IMR-90 (cell line): ENCODE results near the gene KLF18. TPM values are rescaled to one million over a fixed set of nuclear protein-coding genes. Genes with fewer than 3 reads are reported as not detected.

Experiments
- ATAC-seq: fragments of 200-7000 bp; cut with Tn5 transposase; 2 replicates; pipeline ENCODE4 v1.9.1; 2020; ENCODE audit warnings: low read depth, mild to moderate bottlenecking, moderate library complexity
- BruUV-seq: library from RNA; stranded (reverse); fragments of 400-500 nt; replicated peaks from 2 replicates; lab custom pipeline; 2021; lab: Mats Ljungman, UMichigan
- CTCF ChIA-PET: fragments of 300-600 bp; formaldehyde crosslinking; extraction: SDS; loops from one replicate; lab custom pipeline; 2021; ENCODE audit warnings: antibody characterized with exemption; lab: Yijun Ruan, JAX
- POLR2A ChIA-PET: fragments of 300-600 bp; sonication (Branson Sonifier 250); formaldehyde crosslinking; loops from one replicate; lab custom pipeline; 2022; ENCODE audit warnings: antibody characterized with exemption; ENCODE audit not compliant: unreplicated experiment; lab: Charles Lee
- DNase-seq: peaks from one replicate; pipeline ENCODE4 v3.0.0; 2013
- H2AFZ ChIP-seq: replicated peaks from 2 replicates; pipeline ENCODE3; 2013; ENCODE audit warnings: low read length, mild to moderate bottlenecking; ENCODE audit not compliant: poor library complexity
- H2AK5ac ChIP-seq: 2 replicates; pipeline ENCODE4 v1.6.1; 2013; ENCODE audit warnings: low read depth, low read length, inconsistent platforms
- H2AK9ac ChIP-seq: replicated peaks from 2 replicates; pipeline ENCODE3; 2013; ENCODE audit warnings: mild to moderate bottlenecking, low read depth, low read length, moderate library complexity; ENCODE audit not compliant: poor library complexity
- H2BK120ac ChIP-seq: 2 replicates; pipeline ENCODE4 v1.6.1; 2013; ENCODE audit warnings: low read depth, low read length, inconsistent platforms
- H2BK15ac ChIP-seq: 3 replicates; pipeline ENCODE4 v1.6.1; 2013; ENCODE audit warnings: low read depth, low read length, inconsistent platforms
- H2BK20ac ChIP-seq: 2 replicates; pipeline ENCODE4 v1.6.1; 2013; ENCODE audit warnings: low read depth, mild to moderate bottlenecking, inconsistent platforms, low read length, moderate library complexity
- H2BK5ac ChIP-seq: 2 replicates; pipeline ENCODE4 v1.6.1; 2013; ENCODE audit warnings: mild to moderate bottlenecking, low read depth, low read length, inconsistent platforms; ENCODE audit not compliant: poor library complexity, severe bottlenecking
- H3K14ac ChIP-seq: replicated peaks from 2 replicates; pipeline ENCODE4 v1.6.1; 2013; ENCODE audit warnings: low read depth, low read length, inconsistent platforms
- H3K18ac ChIP-seq: 2 replicates; pipeline ENCODE4 v1.6.1; 2013; ENCODE audit warnings: low read depth, low read length, control low read depth
- H3K23ac ChIP-seq: 2 replicates; pipeline ENCODE4 v1.6.1; 2013; ENCODE audit warnings: low read depth, low read length, inconsistent platforms
- H3K27ac ChIP-seq: 2 replicates; pipeline ENCODE4 v1.5.1; 2013; ENCODE audit warnings: mild to moderate bottlenecking, control low read depth, low read length; ENCODE audit not compliant: insufficient read depth
- H3K27me3 ChIP-seq: 2 replicates; pipeline ENCODE4 v1.6.1; 2013; ENCODE audit warnings: low read length; ENCODE audit not compliant: control insufficient read depth, insufficient read depth
- H3K36me3 ChIP-seq: 2 replicates; pipeline ENCODE4 v1.6.1; 2013; ENCODE audit warnings: low read length, mixed read lengths; ENCODE audit not compliant: control insufficient read depth, insufficient read depth
- H3K4ac ChIP-seq: 2 replicates; pipeline ENCODE4 v1.6.1; 2013; ENCODE audit warnings: low read depth, low read length, inconsistent platforms
- H3K4me1 ChIP-seq: 2 replicates; pipeline ENCODE4 v1.6.1; 2013; ENCODE audit warnings: low read length, mixed read lengths; ENCODE audit not compliant: control insufficient read depth, insufficient read depth
- H3K4me2 ChIP-seq: 2 replicates; pipeline ENCODE4 v1.6.1; 2013; ENCODE audit warnings: low read depth, mild to moderate bottlenecking, control low read depth, low read length, moderate library complexity
- H3K4me3 ChIP-seq: 2 replicates; pipeline ENCODE4 v1.5.1; 2013; ENCODE audit warnings: low read depth, mild to moderate bottlenecking, control low read depth, low read length, moderate library complexity; ENCODE audit not compliant: insufficient read depth
- H3K56ac ChIP-seq: 2 replicates; pipeline ENCODE4 v1.6.1; 2013; ENCODE audit warnings: low read length, inconsistent platforms; ENCODE audit not compliant: insufficient read depth; ENCODE audit errors: extremely low read depth
- H3K79me1 ChIP-seq, 2 experiments: 2 replicates each; pipeline ENCODE4 v1.6.1; 2013; ENCODE audit warnings: low read length in 2 of 2, inconsistent platforms in 1 of 2, low read depth in 1 of 2
- H3K9ac ChIP-seq: 2 replicates; pipeline ENCODE4 v1.6.1; 2013; ENCODE audit warnings: low read depth, low read length, control low read depth
- H3K9me1 ChIP-seq: 2 replicates; pipeline ENCODE4 v1.6.1; 2013; ENCODE audit warnings: low read length, inconsistent platforms; ENCODE audit not compliant: insufficient read depth
- H3K9me3 ChIP-seq: 2 replicates; pipeline ENCODE4 v1.6.1; 2013; ENCODE audit warnings: low read length; ENCODE audit not compliant: control insufficient read depth, insufficient read depth
- H4K20me1 ChIP-seq: 2 replicates; pipeline ENCODE4 v1.6.1; 2013; ENCODE audit warnings: low read length, inconsistent platforms; ENCODE audit not compliant: insufficient read depth
- H4K5ac ChIP-seq: 2 replicates; pipeline ENCODE4 v1.6.1; 2013; ENCODE audit warnings: mild to moderate bottlenecking, low read depth, low read length, control low read depth
- H4K8ac ChIP-seq, 2 experiments: 2 replicates each; pipeline ENCODE4 v1.6.1; 2013; ENCODE audit warnings: low read depth in 2 of 2, low read length in 2 of 2, control low read depth in 1 of 2, inconsistent platforms in 1 of 2
- H4K91ac ChIP-seq: 2 replicates; pipeline ENCODE4 v1.6.1; 2013; ENCODE audit warnings: low read depth, low read length, inconsistent platforms; ENCODE audit not compliant: insufficient read depth
- BHLHE40 ChIP-seq: fragments of 150-350 bp; IDR thresholded peaks from 2 replicates; pipeline ENCODE4 v1.6.1; 2016; ENCODE audit warnings: mild to moderate bottlenecking, low read depth, low read length
- CHD1 ChIP-seq: IDR thresholded peaks from 2 replicates; pipeline ENCODE4 v1.6.1; 2012; ENCODE audit warnings: low read depth, low read length, improper control_type of control experiment
- FOS ChIP-seq: fragments of 150-350 bp; IDR thresholded peaks from 2 replicates; pipeline ENCODE4 v1.6.1; 2016; ENCODE audit warnings: low read depth, low read length
- MAFK ChIP-seq: IDR thresholded peaks from 2 replicates; pipeline ENCODE4 v1.6.1; 2012; ENCODE audit warnings: low read depth, low read length, improper control_type of control experiment
- MAZ ChIP-seq: IDR thresholded peaks from 2 replicates; pipeline ENCODE4 v1.6.1; 2012; ENCODE audit warnings: low read depth, mild to moderate bottlenecking, low read length, improper control_type of control experiment, moderate library complexity, borderline replicate concordance
- NFE2L2 ChIP-seq: fragments of 150-350 bp; IDR thresholded peaks from 2 replicates; pipeline ENCODE4 v1.6.1; 2016; ENCODE audit warnings: low read depth, mild to moderate bottlenecking, low read length
- POLR2A ChIP-seq: IDR thresholded peaks from 2 replicates; pipeline ENCODE4 v1.6.1; 2012; ENCODE audit warnings: mild to moderate bottlenecking, low read depth, low read length
- RAD21 ChIP-seq: IDR thresholded peaks from 2 replicates; pipeline ENCODE4 v1.6.1; 2012; ENCODE audit warnings: low read length, improper control_type of control experiment
- RCOR1 ChIP-seq: IDR thresholded peaks from 2 replicates; pipeline ENCODE4 v1.6.1; 2012; ENCODE audit warnings: mild to moderate bottlenecking, low read length, improper control_type of control experiment; ENCODE audit not compliant: insufficient replicate concordance
- RFX5 ChIP-seq: IDR thresholded peaks from 2 replicates; pipeline ENCODE4 v1.8.0; 2012; ENCODE audit warnings: low read depth, mild to moderate bottlenecking, low read length, moderate library complexity
- SMC3 ChIP-seq: fragments of 150-350 bp; IDR thresholded peaks from 2 replicates; pipeline ENCODE4 v1.6.1; 2016; ENCODE audit warnings: low read depth, mild to moderate bottlenecking, antibody characterized with exemption, low read length, moderate library complexity
- WGBS, 2 experiments: methylation state at CpG; one replicate each; pipeline versions ENCODE4 v1.1.5 to v1.1.7; 2013; ENCODE audit warnings: missing lambda C conversion rate in 2 of 2; ENCODE audit not compliant: insufficient read length in 1 of 2; ENCODE audit errors: extremely low coverage in 2 of 2; 5-methylcytosine and 5-hydroxymethylcytosine counted together
- dilution Hi-C: fragments of 300-500 bp; cut with HindIII; formaldehyde crosslinking; loops from one replicate; pipeline ENCODE4 v1.14.3; 2018; ENCODE audit warnings: low sequenced_read_pairs; ENCODE audit not compliant: unreplicated experiment
- in situ Hi-C: fragments of 300-500 bp; cut with MboI; formaldehyde crosslinking; loops from 3 replicates; pipeline ENCODE4 v1.14.3; 2019; ENCODE audit warnings: low sequenced_read_pairs, inconsistent platforms, mixed read lengths
- intact Hi-C: fragments of 100-400 bp; cut with micrococcal nuclease; formaldehyde crosslinking; loops from 2 replicates; pipeline ENCODE4 v1.10.0; 2022
- polyA plus RNA-seq, 3 experiments: library from polyadenylated mRNA; depleted of rRNA; stranded (reverse); fragments of >200 nt; gene quantifications; 2 replicates each; pipeline ENCODE4 v1.2.3, GENCODE V29; 2012; ENCODE audit warnings: low replicate concordance in 1 of 3
- total RNA-seq: library from RNA; depleted of rRNA; stranded (reverse); fragments of >200 nt; gene quantifications from 2 replicates; pipeline ENCODE4 v1.2.3, GENCODE V29; 2012
- TF ChIP-seq, protein P1 (sequence below): conservative IDR thresholded peaks from 2 replicates; pipeline ENCODE4 v1.5.1; 2012; ENCODE audit warnings: mild to moderate bottlenecking, low read depth, low read length, improper control_type of control experiment
- TF ChIP-seq, protein P2 (sequence below): fragments of 150-350 bp; IDR thresholded peaks from 2 replicates; pipeline ENCODE4 v1.6.1; 2017; ENCODE audit warnings: mild to moderate bottlenecking, antibody characterized with exemption, low read length, low read depth

KLF18 gene
- total and polyA plus RNA-seq, 2 of the 4 experiments (the other 2 are of a cell fraction), result not detected

DNA sequence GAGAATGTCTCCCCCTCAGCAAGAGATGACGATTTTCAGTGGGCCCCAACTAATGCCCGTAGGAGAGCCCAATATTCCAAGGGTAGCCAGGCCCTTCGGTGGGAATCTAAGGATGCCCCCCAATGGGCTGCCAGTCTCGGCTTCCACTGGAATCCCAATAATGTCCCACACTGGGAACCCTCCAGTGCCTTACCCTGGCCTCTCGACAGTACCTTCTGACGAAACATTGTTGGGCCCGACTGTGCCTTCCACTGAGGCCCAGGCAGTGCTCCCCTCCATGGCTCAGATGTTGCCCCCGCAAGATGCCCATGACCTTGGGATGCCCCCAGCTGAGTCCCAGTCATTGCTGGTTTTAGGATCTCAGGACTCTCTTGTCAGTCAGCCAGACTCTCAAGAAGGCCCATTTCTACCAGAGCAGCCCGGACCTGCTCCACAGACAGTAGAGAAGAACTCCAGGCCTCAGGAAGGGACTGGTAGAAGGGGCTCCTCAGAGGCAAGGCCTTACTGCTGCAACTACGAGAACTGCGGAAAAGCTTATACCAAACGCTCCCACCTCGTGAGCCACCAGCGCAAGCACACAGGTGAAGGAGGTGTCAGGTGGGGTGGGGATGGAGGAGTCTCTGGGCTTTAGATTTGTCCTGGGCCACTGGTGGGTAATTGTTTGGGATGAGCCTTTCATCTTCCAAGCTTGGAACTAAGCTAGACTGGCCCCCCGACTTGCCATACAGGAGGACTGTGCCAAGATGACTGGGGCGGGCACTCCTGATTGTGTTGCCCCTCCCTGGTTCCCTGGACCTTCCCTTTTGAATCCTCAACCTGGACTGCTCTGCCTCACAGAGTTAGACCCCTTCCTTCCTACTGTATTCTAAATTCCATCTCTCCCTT lies 11.6 kb downstream of the KLF18 start:
- in situ Hi-C loops, result no loop called here
- Histone ChIP-seq H2AFZ (no peak overlapping the region), H2BK120ac (no peak overlapping the region), H3K4me3 (no peak overlapping the region), H4K91ac (no peak overlapping the region), H3K27me3 (peaks cover 9% of the 10 kb centered on the region), H3K9ac (no peak overlapping the region), H3K4me1 (no peaks in the 10 kb centered on the region), H3K14ac (no peak overlapping the region), H4K20me1 (no peaks in the 10 kb centered on the region), H3K9me1 (no peaks in the 10 kb centered on the region), H3K79me1 (no peaks in the 10 kb centered on the region), H3K18ac (no peak overlapping the region), H4K5ac (no peak overlapping the region), H2BK15ac (no peak overlapping the region), H3K9me3 (no peaks in the 10 kb centered on the region), H3K36me3 (no peaks in the 10 kb centered on the region), H3K4ac (no peak overlapping the region), H3K27ac (no peak overlapping the region), H2BK20ac (no peak overlapping the region), H2BK5ac (no peak overlapping the region), H3K23ac (no peak overlapping the region), H3K4me2 (no peak overlapping the region), H2AK5ac (no peak overlapping the region), H4K8ac (no peak overlapping the region), H2AK9ac (no peak overlapping the region), H3K56ac (no peak overlapping the region)
- ChIA-PET CTCF (no interaction called here), POLR2A (no interaction called here)
- TF ChIP-seq FOS (no peak), RAD21 (no peak), RCOR1 (no peak), SMC3 (no peak), CHD1 (no peak), BHLHE40 (no peak), RFX5 (no peak), POLR2A (no peak), NFE2L2 (no peak), MAFK (no peak), MAZ (no peak)
- TF ChIP-seq, protein P1, sequence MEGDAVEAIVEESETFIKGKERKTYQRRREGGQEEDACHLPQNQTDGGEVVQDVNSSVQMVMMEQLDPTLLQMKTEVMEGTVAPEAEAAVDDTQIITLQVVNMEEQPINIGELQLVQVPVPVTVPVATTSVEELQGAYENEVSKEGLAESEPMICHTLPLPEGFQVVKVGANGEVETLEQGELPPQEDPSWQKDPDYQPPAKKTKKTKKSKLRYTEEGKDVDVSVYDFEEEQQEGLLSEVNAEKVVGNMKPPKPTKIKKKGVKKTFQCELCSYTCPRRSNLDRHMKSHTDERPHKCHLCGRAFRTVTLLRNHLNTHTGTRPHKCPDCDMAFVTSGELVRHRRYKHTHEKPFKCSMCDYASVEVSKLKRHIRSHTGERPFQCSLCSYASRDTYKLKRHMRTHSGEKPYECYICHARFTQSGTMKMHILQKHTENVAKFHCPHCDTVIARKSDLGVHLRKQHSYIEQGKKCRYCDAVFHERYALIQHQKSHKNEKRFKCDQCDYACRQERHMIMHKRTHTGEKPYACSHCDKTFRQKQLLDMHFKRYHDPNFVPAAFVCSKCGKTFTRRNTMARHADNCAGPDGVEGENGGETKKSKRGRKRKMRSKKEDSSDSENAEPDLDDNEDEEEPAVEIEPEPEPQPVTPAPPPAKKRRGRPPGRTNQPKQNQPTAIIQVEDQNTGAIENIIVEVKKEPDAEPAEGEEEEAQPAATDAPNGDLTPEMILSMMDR, result no peak
- TF ChIP-seq, protein P2, sequence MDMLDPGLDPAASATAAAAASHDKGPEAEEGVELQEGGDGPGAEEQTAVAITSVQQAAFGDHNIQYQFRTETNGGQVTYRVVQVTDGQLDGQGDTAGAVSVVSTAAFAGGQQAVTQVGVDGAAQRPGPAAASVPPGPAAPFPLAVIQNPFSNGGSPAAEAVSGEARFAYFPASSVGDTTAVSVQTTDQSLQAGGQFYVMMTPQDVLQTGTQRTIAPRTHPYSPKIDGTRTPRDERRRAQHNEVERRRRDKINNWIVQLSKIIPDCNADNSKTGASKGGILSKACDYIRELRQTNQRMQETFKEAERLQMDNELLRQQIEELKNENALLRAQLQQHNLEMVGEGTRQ, result no peak
- dilution Hi-C loops, result no loop called here
- no peak for DNase-seq
- WGBS, 2 experiments, result 87% methylated on average over 11 of the region's 16 CpGs; no CpG with 5 or more reads in 1 of the 2 experiments
- BruUV-seq, result no TSS peak
- no peak for ATAC-seq
- intact Hi-C loops, result no loop called here
